ENCODE data around the gene SGSM1. TPM values are rescaled to one million over a fixed set of nuclear protein-coding genes. Genes with fewer than 3 reads are reported as not detected.
"Not testable (repeated sequence)": the region's sequence is repeated elsewhere in the genome, so short reads cannot be mapped to it uniquely, and the experiment has no call there.

SGSM1 gene
- total RNA-seq, 1 donor from 2014 or later = 1.2 TPM

DNA sequence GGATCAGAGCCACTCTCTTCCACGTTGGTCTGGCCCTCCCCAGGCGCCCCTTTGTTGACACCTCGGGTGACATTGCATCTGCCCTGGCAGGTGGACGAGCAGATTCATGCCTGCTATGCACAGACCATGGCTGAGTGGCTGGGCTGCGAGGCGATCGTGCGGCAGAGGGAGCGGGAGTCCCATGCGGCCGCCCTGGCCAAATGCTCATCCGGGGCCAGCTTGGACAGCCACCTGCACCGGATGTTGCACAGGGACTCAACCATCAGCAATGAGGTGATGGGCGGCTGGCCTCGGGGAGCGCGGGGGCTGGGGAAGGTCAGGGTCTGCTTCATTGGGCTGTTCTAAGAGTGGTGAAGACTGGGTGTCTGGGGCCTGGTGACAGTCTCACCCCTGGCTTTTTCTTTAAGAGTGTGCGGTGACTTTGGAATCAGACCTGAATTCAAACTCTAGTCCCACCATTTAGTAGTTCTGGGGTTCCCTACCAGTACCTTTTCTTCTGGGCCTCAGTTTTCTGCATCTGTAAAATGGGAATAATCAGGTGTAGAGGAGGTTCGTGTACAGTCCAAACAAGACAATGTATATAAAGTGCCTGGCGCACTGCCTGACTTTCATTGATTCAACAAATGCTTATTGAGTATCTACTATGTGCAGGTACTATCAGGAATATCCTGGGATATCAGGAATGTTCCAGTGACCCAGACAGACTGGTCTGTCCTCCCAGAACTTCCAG, 87.5 kb downstream of the SGSM1 start:
- DNase-seq (ENCODE audit: low spot score) = no peak

DNA sequence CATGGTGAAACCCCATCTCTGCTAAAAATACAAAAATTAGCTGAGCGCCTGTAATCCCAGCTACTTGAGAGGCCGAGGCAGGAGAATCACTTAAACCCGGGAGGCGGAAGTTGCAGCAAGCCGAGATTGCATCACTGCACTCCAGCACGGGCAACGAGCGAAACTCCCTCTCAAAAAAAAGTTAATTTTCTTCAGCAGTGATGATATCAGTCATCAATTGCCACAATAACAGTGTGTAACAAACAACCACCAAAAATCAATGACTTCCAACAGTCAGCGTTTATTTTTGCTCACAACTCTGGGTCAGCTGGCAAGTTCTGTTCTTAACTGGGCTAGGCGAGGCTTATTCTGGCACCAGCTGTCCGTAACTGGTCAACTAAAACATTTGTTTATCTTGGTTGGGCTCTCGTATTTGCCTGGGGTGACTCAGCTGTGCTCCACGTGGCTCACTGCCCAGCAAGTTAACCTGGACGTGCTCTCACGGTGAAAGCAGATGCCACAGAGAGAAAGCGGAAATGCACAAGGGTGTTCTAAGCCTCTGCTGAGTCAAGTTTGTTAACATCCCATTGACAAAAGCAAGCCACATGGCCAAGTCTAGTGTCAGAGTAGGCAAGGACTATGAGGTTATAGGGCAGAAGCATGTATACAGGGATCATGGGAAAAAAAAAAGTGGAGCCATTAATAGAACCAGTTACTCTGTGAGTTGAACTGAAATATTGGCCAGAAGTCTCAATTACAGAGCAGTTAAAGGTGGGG, 88.4 kb downstream of the SGSM1 start:
- peak; percentile 84 for DNase-seq (ENCODE audit: low spot score)

DNA sequence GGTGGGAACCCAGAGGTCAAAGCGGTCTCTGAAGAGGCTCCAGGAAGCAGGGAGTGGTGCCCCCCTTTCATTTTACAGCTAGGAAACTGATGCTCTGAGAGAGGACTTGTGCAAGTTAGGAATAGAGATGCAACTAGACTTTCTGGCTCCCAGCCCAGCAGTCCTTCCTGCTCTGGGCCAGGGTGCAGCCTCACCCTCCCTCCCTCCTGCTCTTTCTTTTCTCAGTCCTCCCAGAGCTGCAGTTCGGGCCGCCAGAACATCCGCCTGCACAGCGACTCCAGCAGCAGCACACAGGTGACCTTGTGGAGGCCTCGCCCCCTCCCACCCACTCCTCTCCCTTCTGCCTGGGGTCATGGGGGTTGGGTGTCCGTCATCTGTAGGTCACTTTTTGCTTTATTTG, 89.0 kb downstream of the SGSM1 start:
- DNase-seq (ENCODE audit: low spot score) = peak; percentile 74

DNA sequence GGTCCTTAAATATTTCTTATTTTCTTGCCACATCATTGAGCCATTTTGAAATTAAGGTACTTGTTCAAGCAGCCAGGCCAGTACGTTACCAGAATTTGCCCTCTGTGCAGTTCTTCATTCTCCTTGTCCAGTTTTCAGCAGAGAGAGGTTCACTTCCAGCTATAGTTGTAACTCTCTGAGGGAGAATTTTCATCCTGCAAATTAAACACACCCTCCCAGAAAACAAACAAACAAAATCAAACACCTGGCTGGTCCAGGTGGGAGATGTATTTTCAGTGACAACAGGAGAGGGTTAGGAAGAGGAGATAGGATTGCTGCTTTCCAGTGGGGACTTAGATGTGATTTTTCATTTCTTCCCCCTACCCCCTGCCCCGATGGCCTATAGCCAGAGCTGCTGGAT, 95.4 kb downstream of the SGSM1 start:
- DNase-seq (ENCODE audit: low spot score) = no peak

DNA sequence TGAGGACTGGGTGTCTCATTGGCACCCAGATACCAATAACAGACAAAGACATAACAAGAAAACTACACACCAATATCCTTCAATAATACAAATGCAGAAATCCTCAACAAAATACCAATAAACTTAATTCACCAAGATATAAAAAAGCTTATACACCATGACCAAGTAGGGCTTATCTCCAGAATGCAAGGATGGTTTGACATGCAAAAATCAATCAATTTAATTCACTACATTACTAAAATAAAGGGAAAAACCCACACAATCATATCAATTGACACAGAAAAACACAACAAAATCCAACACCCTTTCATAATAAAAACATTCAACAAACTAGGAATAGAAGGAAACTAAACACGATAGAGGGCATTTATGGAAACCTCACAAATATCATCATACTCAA, 99.9 kb downstream of the SGSM1 start:
- DNase-seq (ENCODE audit: low spot score) = no peak

DNA sequence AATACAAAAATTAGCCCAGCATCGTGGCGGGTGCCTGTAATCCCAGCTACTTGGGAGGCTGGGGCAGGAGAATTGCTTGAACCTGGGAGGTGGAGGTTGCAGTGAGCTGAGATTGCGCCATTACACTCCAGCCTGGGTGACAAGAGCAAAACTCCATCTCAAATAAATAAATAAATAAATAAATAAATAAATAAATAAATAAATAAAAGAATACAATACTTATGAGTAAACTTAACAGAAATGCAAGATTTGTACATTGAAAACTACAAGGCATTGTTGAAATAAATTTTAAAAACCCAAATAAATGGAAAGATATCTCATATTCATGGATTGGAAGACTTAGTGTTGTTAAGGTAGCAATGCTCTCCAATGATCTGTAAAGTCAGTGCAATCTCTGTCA, 101.1 kb downstream of the SGSM1 start:
- DNase-seq (ENCODE audit: low spot score) = not testable (repeated sequence)

DNA sequence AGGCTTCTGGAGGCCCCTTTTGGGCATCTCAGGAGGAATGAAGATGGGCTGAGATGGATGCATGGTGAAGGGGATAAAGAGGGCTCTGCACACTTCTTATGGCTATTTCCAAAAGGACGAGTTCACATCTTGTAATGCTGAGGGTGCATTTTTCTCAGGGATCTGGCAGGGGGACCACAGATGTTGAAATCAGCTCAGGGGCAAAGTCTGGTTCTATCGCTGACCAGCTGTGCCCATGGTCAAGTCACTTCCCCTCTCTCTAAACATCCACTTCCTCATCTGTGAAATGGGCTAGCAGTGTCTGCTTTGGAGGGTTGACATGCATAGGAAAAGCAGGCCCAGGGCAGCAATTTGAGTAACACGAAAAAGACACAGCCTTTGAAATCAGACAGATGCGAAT, 114.0 kb downstream of the SGSM1 start:
- no peak for DNase-seq (ENCODE audit: low spot score)

DNA sequence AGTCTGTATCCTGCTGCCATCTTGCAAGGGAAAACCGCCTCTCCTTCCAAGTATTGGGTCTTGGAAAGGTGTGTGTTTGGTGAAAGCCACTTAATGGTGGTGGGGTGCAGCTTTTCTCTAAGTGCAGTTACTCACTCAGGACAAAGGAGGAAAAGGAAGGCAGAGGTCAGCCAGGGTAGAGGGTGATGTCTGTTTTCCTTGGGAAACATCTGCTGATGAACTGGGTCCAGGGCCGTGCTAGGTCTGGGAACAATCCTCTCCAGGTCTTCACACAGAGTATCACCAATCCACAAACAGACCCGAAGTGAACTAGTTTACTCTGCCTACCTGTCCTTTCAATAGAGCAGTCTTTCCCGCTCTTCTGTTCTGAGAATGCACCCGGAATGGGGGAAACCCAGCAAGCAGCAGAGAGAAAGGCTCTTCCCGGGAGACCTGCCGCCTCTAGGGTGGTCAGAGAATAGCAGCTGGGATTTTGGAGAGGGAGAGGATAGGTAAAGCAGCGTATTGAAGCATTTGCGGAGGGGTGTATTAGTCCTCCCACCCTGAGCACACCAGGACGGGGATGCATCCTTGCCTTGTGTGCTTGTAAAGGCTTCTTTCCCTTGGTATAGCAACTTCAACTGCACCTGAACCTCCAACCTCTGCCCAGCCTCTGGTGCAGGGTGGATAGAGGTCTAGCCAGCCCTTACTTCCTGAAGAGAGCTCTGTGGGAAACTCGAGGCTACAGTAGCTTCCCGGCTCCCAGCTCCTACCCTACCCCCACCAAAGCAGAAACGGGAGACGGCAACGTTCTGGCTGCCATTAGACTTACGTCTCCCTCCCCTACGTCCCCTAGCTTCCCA, 119.8 kb downstream of the SGSM1 start:
- no peak for DNase-seq (ENCODE audit: low spot score)

DNA sequence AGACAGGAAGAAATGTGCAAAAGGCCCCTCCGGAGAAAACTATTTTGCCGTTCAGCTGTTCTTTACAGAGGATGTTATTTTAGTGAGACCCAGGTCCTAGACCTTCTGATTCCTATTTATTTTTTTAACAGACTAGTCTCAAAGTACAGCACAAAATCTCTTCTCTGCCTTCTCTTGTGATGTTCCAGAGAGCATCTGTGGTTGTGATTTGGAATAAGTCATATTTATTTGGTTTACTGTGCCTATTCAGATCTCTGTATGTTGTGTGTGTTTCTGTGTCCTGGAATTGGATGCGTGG, 120.4 kb downstream of the SGSM1 start:
- DNase-seq (ENCODE audit: low spot score) = no peak

DNA sequence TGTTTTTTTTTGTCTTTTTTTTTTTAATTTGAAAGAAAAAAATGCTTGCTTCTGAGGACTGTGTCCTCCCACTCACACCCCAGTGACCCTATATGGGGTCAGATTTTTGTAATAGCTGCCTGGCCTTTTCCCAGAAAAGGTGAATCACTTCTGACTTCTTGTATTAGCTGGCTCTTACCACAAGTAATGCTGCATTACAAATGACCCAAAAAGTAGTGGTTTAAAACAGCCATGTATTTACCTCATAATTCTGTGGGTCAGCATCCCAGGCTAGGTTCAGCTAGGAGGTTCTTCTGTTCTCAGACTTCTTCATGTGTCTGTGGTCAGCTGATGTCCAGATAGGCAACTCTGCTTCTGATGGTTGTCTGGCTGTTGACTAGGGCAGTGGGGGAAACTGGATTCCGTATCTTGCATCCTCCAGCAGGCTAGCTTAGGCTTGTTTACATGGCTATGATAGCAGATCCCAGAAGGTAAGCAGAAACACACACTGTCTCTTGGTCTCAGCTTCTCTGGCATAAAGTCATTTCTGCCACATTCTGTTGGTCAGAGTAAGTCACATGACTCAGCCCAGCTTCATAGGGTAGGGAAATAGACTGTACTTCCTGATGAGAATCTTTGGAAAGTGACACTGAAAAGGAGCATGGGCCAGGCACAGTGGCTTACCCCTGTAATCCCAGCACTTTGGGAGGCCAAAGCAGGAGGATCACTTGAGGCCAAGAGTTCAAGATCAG, 121.0 kb downstream of the SGSM1 start:
- no peak for DNase-seq (ENCODE audit: low spot score)

DNA sequence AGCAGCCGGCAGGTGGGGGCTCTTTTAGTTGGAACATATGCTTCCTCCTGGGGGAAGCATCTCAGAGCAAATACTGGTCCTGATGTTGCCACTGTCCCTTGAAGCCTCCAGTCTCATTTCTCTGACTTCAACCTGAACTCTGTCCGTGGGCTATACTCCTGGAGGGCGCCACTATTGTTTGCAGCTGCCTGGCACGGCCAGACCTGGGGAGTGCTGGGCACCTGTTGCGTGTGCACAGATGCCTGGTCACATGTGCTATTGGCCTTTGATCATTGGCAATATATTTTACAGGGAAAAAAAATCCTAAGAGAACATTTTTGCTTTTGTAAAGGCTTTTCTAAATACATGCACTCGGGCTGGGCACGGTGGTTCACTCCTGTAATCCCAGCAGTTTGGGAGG, 122.3 kb downstream of the SGSM1 start:
- DNase-seq (ENCODE audit: low spot score) = no peak

DNA sequence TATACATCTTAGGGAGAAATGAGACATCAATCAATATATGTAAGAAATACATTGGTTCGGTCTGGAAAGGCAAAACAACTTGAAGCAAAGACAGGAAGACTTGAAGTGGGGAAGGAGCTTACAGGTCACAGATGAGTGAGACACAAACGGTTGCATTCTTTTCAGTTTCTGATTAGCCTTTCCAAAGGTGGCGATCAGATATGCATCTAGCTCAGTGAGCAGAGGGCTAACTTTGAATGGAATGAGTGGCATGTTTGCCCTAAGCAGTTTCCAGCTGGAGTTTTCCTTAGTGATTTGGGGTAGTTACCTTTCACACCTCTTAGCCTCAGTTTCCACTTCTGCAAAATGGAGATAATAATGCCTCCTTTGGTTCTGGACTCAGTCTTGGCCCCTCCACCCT, 124.7 kb downstream of the SGSM1 start:
- DNase-seq (ENCODE audit: low spot score) = no peak

DNA sequence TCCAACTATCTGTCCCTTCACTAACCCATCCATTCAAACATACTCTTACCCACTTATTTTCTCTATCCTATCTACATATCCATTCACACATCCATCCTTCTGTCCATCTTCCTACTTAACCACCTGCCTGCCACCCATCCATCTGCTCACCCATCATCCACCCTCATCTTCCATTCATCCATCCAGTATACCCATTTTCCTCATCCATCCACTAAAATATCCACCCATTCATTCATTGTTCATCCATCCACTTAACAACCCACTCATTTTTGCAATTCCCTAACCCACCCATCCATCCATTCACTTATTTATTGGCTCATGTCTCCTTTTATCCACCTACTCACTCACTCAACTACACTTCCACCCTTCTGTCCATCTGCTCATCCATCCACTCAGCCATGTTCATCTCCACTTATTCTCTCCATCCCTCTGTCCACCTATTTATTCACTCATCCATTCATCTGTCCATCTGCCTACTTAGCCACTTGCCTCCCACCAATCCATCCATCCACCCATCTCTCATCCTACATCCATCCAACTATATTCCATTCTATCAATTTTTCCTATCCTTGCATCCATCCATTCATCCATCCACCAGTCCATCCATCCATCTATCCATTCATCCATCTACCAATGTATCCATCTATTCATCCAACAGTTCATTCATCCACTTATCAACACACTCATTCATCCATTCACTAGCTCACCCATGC, 129.9 kb downstream of the SGSM1 start:
- no peak for DNase-seq (ENCODE audit: low spot score)

DNA sequence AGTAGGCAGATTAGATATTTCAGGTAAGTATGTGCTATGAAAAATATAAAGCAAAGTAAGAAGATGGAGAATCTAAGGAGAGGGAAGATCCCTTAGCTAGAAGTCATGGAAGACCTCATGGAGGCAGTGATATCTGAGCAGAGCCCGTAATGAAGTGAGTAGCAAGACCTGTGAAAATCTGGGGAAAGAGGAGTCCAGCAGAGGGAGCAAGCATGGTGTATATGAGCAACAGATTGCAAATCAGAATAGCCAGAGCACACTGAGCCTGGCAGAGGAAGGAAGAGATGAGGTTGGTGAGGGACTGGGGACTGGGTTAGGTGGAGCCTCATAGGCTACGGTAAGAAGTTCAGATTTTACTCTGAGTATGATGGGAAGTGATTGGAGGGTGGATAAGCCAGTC, 131.1 kb downstream of the SGSM1 start:
- DNase-seq (ENCODE audit: low spot score) = peak; percentile 17

DNA sequence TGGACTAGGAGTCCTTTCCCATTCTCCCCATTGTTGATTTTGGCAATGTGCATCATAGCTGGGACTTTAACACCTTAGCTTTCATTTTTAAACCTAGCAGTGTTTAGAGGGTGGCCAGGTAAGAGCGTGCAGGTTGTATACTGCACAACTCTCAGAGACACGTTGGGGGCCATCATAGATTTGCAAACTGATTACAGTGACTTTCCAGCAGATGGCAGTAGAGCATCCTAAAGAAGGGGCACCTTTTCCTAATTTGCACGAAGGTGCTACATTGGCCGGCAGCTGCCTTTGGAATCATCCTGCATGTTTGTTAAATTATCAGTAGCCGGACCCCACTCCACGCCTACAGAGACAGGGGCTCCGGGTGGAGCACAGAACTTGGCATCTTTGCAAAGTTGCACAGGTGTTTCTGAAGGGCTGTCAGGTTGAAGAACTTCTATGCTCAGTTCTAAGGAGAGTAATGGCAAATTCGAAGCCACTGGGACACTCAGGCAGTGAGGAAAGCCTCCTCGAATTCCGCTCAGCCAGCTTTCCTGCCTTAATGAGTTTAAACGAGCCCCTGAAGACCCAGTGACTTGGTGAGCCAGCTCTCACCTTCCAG, 132.8 kb downstream of the SGSM1 start:
- peak; percentile 50 for DNase-seq (ENCODE audit: low spot score)

DNA sequence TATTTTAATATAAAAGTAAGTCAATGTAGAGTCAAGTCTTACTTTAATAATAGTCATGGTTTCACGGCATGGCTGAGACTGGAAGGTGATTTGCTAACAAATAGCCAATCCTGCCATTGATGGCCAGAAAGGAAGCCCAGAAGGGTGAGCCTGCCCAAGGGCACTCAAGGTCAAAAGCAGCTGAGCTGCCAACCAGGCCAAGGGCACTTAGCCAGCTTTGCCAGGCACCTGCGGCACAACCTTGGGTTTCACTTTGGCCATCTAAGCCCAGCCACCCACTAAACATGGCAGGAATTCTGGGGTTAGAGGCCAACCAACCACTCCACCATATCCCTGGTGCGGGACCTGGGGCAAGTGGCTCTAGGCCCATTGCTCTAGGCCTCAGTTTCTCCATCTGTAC, 136.3 kb downstream of the SGSM1 start:
- no peak for DNase-seq (ENCODE audit: low spot score)

DNA sequence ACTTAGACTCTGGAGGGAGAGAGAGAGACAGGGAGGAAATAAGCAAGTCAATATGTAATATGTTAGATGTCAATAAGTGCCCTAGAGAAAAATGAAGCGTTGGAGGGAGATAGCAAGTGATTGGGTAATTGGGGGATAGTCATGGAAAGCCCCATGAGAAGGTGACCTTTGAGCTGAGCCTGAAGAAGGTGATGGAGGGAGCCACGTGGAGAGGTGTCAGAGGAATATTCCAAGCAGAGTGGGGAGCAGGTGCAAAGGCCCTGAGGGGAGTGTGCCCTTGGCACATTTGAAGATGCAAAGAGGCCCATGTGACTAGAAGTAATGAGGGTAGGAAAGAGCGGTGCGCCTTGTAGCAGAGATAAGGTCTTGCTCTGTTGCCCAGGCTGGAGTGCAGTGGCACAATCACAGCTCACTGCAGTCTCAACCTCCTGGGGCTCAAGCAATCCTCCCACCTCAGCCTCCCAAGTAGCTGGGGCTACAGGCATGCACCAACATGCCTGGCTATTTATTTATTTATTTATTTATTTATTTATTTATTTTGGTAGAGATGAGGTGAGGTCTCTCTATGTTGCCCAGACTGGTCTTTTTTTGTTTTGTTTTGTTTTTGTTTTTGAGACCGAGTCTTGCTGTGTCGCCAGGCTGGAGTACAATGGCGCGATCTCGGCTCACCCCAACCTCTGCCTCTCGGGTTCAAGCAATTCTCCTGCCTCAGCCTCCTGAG, 138.4 kb downstream of the SGSM1 start:
- no peak for DNase-seq (ENCODE audit: low spot score)

DNA sequence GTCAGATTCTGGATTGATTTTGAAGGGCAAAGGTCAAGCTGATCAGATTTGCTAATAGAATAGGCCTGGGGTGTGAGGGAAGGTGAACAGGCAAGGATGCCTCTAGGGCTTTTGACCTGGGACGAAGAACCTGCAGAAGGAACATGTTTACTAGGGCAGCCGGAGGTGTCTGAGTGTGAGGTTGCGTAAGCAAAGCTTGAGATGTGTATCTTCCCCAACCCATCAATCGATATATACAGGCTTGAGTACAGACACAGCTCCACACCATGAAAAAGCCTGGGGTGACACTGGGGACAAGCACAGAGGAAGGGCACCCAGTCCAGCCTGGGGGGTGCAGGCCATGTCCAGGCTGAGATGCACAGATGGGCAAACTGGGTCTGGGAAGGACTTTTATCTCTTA, 139.4 kb downstream of the SGSM1 start:
- no peak for DNase-seq (ENCODE audit: low spot score)

DNA sequence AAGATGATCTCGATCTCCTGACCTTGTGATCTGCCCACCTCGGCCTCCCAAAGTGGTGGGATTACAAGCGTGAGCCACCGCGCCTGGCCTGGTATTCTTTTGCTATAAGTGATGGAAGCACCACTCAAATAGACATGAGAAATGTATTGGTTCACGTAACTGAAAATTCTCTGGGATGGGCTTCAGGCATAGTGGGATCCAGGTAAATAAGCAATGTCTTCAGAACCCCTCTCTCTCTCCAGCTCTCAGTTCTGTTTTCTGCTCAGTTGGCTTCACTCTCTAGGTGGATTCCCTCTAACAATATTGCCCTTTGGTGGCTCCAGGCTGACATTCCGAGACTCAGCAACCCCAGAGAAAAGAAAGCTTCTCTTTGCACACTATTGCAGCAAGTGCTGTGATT, 141.4 kb downstream of the SGSM1 start:
- no peak for DNase-seq (ENCODE audit: low spot score)

DNA sequence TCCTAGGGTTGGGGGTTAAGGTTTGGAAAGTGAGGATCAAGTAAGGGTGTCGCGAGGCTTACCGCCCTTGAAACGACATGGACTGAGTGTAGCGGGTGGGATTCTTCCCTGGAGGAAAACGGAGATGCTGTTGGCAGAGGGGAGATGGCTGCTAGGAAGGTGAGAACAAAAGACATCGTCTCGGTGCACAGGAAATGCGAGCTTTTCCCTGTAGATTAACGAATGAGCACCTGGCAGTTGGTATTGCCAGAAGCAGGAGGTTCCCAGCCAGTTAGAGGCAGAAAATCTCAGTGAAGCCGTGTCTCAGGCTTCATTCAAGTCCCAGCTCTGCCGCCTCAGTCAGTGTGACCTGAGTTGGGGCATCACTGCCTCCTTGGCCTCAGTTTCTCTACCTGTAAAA, 141.9 kb downstream of the SGSM1 start:
- DNase-seq (ENCODE audit: low spot score) = no peak
